Right atrium auricular region (tissue), 2 donors: Measurements from ENCODE around the gene CCDC12. TPM values are rescaled to one million over a fixed set of nuclear protein-coding genes. Genes with fewer than 3 reads are reported as not detected.
A peak's percentile ranks its signal among the peaks of the same experiment; 100 is the strongest.

Experiments used
- DNase-seq: peaks from one replicate; pipeline ENCODE4 v3.0.0-alpha.2; 2019; ENCODE audit warnings: low spot score
- H3K27ac ChIP-seq, 2 donors: fragments of 200-600 bp; sonication (generic); 1 replicate in 1 of 2; 2 replicates in 1 of 2; pipeline ENCODE4 v1.5.1; 2016 to 2019
- H3K27me3 ChIP-seq, 2 donors: fragments of 200-600 bp; sonication (generic); one replicate each; pipeline versions ENCODE4 v1.5.1 to v1.6.0; 2017 to 2019
- H3K36me3 ChIP-seq: fragments of 200-600 bp; sonication (generic); one replicate; pipeline ENCODE4 v1.5.1; 2016
- H3K4me1 ChIP-seq, 2 donors: fragments of 200-600 bp; sonication (generic); one replicate each; pipeline versions ENCODE4 v1.5.1 to v1.6.0; 2017 to 2019
- H3K4me3 ChIP-seq, 2 donors: fragments of 200-600 bp; sonication (generic); 1 replicate in 1 of 2; 2 replicates in 1 of 2; pipeline ENCODE4 v1.5.1; 2017 to 2019; ENCODE audit warnings: mild to moderate bottlenecking in 1 of 2, moderate library complexity in 1 of 2
- H3K9me3 ChIP-seq, 2 donors: fragments of 200-600 bp; sonication (generic); one replicate each; pipeline ENCODE4 v1.5.1; 2019
- CTCF ChIP-seq, 2 donors: fragments of 200-600 bp; sonication (generic); IDR thresholded peaks; one replicate each; pipeline ENCODE4 v1.5.1; 2019; ENCODE audit warnings: antibody characterized with exemption in 2 of 2
- total RNA-seq, 2 donors: library from RNA; depleted of rRNA; stranded (reverse); fragments of >200 nt; gene quantifications; one replicate each; pipeline ENCODE4 v1.1.0, GENCODE V29; 2016

CCDC12 gene
- total RNA-seq, 2 donors from 2014 or later = 27.5 to 38.6 TPM

GRCh38 chr3:46900007-46900292 is 76.6 kb downstream of the CCDC12 start:
- Histone ChIP-seq H3K4me3 (no peak overlapping the region), H3K9me3 (no peaks in the 10 kb centered on the region), H3K27ac (no peak overlapping the region), H3K27me3 (no peaks in the 10 kb centered on the region), H3K36me3 (no peaks in the 10 kb centered on the region), H3K4me1 (peaks cover 0 to 23% of the 10 kb centered on the region in 2 donors)
- no peak for TF ChIP-seq CTCF (IDR thresholded peaks at IDR 0.05)
- no peak for DNase-seq

GRCh38 chr3:46899151-46900006 is 77.2 kb downstream of the CCDC12 start:
- Histone ChIP-seq H3K27me3 (no peaks in the 10 kb centered on the region), H3K4me1 (peaks cover 0 to 23% of the 10 kb centered on the region in 2 donors), H3K4me3 (no peak overlapping the region), H3K36me3 (no peaks in the 10 kb centered on the region), H3K9me3 (no peaks in the 10 kb centered on the region), H3K27ac (no peak overlapping the region)
- DNase-seq = no peak
- no peak for TF ChIP-seq CTCF (IDR thresholded peaks at IDR 0.05)

- no peak for TF ChIP-seq CTCF (IDR thresholded peaks at IDR 0.05)
- H3K4me1 ChIP-seq = peaks cover 0 to 21% of the 10 kb centered on the region in 2 donors
- no peak overlapping the region for H3K27ac ChIP-seq
- H3K4me3 ChIP-seq = peak overlapping the region in 1 of 2 donors; percentile 24
- no peaks in the 10 kb centered on the region for H3K36me3 ChIP-seq
- H3K27me3 ChIP-seq = no peaks in the 10 kb centered on the region
- DNase-seq = no peak
- H3K9me3 ChIP-seq = no peaks in the 10 kb centered on the region
These were observed 78.0 kb downstream of the CCDC12 start for GRCh38 chr3:46898321-46899150.

GRCh38 chr3:46897829-46898320 is 78.7 kb downstream of the CCDC12 start:
- Histone ChIP-seq H3K27ac (no peak overlapping the region), H3K9me3 (no peaks in the 10 kb centered on the region), H3K36me3 (no peaks in the 10 kb centered on the region), H3K4me3 (no peak overlapping the region), H3K27me3 (no peaks in the 10 kb centered on the region), H3K4me1 (peaks cover 0 to 24% of the 10 kb centered on the region in 2 donors)
- no peak for TF ChIP-seq CTCF (IDR thresholded peaks at IDR 0.05)
- DNase-seq = no peak

- no peak overlapping the region for H3K27ac ChIP-seq
- no peak for DNase-seq
These were observed 79.5 kb downstream of the CCDC12 start for GRCh38 chr3:46897031-46897430.

More at GRCh38 chr3:46897031-46897430, 79.5 kb downstream of the CCDC12 start:
- Histone ChIP-seq H3K36me3 (no peaks in the 10 kb centered on the region), H3K4me1 (peaks cover 0 to 33% of the 10 kb centered on the region in 2 donors), H3K4me3 (no peak overlapping the region), H3K9me3 (no peaks in the 10 kb centered on the region), H3K27me3 (no peaks in the 10 kb centered on the region)
- no peak for TF ChIP-seq CTCF (IDR thresholded peaks at IDR 0.05)
